PC-3 (cell line): ENCODE measurements around the gene FCSK. TPM values are rescaled to one million over a fixed set of nuclear protein-coding genes. Genes with fewer than 3 reads are reported as not detected.
A peak's percentile ranks its signal among the peaks of the same experiment; 100 is the strongest.

Experiments used
- ATAC-seq: fragments of 200-7000 bp; cut with Tn5 transposase; 2 replicates; pipeline ENCODE4 v1.9.1; 2020; ENCODE audit warnings: mild to moderate bottlenecking, moderate library complexity
- BruUV-seq: library from RNA; stranded (reverse); fragments of 400-500 nt; replicated peaks from 2 replicates; lab custom pipeline; 2021; lab: Mats Ljungman, UMichigan
- CTCF ChIA-PET: fragments of 300-600 bp; sonication (Branson Sonifier 250); formaldehyde crosslinking; loops from one replicate; lab custom pipeline; 2022; ENCODE audit warnings: antibody characterized with exemption; lab: Charles Lee
- POLR2A ChIA-PET: fragments of 300-600 bp; sonication (Branson Sonifier 250); formaldehyde crosslinking; loops from one replicate; lab custom pipeline; 2022; ENCODE audit warnings: antibody characterized with exemption; ENCODE audit not compliant: unreplicated experiment; lab: Charles Lee
- DNase-seq: peaks from one replicate; pipeline ENCODE4 v3.0.0-alpha.2; 2015
- H2AFZ ChIP-seq: fragments of 300-600 bp; sonication (generic); 2 replicates; pipeline ENCODE4 v1.6.0; 2016; ENCODE audit warnings: antibody characterized with exemption, low read length
- H3F3A ChIP-seq: fragments of 300-600 bp; sonication (generic); one replicate; pipeline ENCODE4 v1.6.0; 2017; ENCODE audit warnings: antibody characterized with exemption, low read length, control low read depth, mild to moderate bottlenecking; ENCODE audit not compliant: unreplicated experiment
- H3K27ac ChIP-seq: fragments of 300-600 bp; sonication (generic); 2 replicates; pipeline ENCODE4 v1.5.1; 2016; ENCODE audit warnings: mild to moderate bottlenecking, low read length
- H3K27me3 ChIP-seq: fragments of 300-600 bp; sonication (generic); 2 replicates; pipeline ENCODE4 v1.6.1; 2016; ENCODE audit warnings: low read length, mixed read lengths
- H3K36me3 ChIP-seq: fragments of 300-600 bp; sonication (generic); 2 replicates; pipeline ENCODE4 v1.6.1; 2016; ENCODE audit warnings: low read depth, mixed run types, low read length, mixed read lengths
- H3K4me1 ChIP-seq: fragments of 300-600 bp; sonication (generic); 2 replicates; pipeline ENCODE4 v1.5.1; 2016; ENCODE audit warnings: low read length; ENCODE audit not compliant: insufficient read depth
- H3K4me2 ChIP-seq: fragments of 300-600 bp; sonication (generic); 2 replicates; pipeline ENCODE4 v1.6.0; 2016; ENCODE audit warnings: low read length
- H3K4me3 ChIP-seq: fragments of 300-600 bp; sonication (generic); 2 replicates; pipeline ENCODE4 v1.5.1; 2016; ENCODE audit warnings: mild to moderate bottlenecking, low read length, mixed read lengths
- H3K79me2 ChIP-seq: fragments of 300-600 bp; sonication (generic); 2 replicates; pipeline ENCODE4 v1.6.1; 2017; ENCODE audit warnings: low read length, mixed read lengths
- H3K9ac ChIP-seq: fragments of 300-600 bp; sonication (generic); 2 replicates; pipeline ENCODE4 v1.6.0; 2016; ENCODE audit warnings: mild to moderate bottlenecking, low read length
- H3K9me2 ChIP-seq: fragments of 300-600 bp; sonication (generic); replicated peaks from 2 replicates; pipeline ENCODE4 v1.6.1; 2016; ENCODE audit warnings: mixed run types, low read length, mixed read lengths
- H3K9me3 ChIP-seq: fragments of 300-600 bp; sonication (generic); 2 replicates; pipeline ENCODE4 v1.6.1; 2016; ENCODE audit warnings: low read length, mixed read lengths
- H4K20me1 ChIP-seq: fragments of 300-600 bp; sonication (generic); 2 replicates; pipeline ENCODE4 v1.6.1; 2016; ENCODE audit warnings: low read length, mixed read lengths
- CTCF ChIP-seq: fragments of 300-600 bp; sonication (generic); conservative IDR thresholded peaks from 2 replicates; pipeline ENCODE4 v1.5.1; 2017; ENCODE audit warnings: antibody characterized with exemption, low read depth, mild to moderate bottlenecking, low read length
- EZH2 ChIP-seq: fragments of 300-600 bp; sonication (generic); IDR thresholded peaks from one replicate; pipeline ENCODE4 v1.6.1; 2017; ENCODE audit warnings: antibody characterized with exemption, mild to moderate bottlenecking, low read length; ENCODE audit not compliant: unreplicated experiment
- EZH2phosphoT487 ChIP-seq: fragments of 300-600 bp; sonication (generic); IDR thresholded peaks from 2 replicates; pipeline ENCODE4 v1.6.1; 2018; ENCODE audit warnings: mild to moderate bottlenecking, antibody characterized with exemption, low read length, borderline replicate concordance
- intact Hi-C: fragments of 100-400 bp; cut with micrococcal nuclease; formaldehyde crosslinking; loops from 2 replicates; pipeline ENCODE4 v1.9.0; 2023
- total RNA-seq: library from RNA; depleted of rRNA; stranded (reverse); fragments of >200 nt; gene quantifications from 2 replicates; pipeline ENCODE4 v1.2.3, GENCODE V29; 2014

Gene FCSK
- total RNA-seq, 1 experiment from 2014 or later: 11.7 TPM

GRCh38 chr16:70470141-70470926, 15.9 kb downstream of the FCSK start:
- Histone ChIP-seq H4K20me1 (no peaks in the 10 kb centered on the region), H3K9me3 (no peaks in the 10 kb centered on the region), H2AFZ (no peak overlapping the region), H3K79me2 (no peaks in the 10 kb centered on the region), H3K27me3 (no peaks in the 10 kb centered on the region), H3K9me2 (no peaks in the 10 kb centered on the region), H3K36me3 (no peaks in the 10 kb centered on the region), H3F3A (no peaks in the 10 kb centered on the region), H3K4me3 (no peak overlapping the region), H3K9ac (no peak overlapping the region), H3K27ac (no peak overlapping the region), H3K4me2 (no peak overlapping the region), H3K4me1 (0 out of 2 replicates have a peak, but pooled peaks cover 3% of the 10 kb centered on the region)
- POLR2A ChIA-PET: no interaction called here
- CTCF ChIA-PET: interaction anchor here (0.8 to 1.6 kb wide), 2 partner anchors 89 to 90 kb away, joined by 5 to 6 read pairs; no protein-coding TSS in a partner anchor
- no peak for TF ChIP-seq CTCF
- TF ChIP-seq EZH2: no peak
- no peak for TF ChIP-seq EZH2phosphoT487
- no peak for ATAC-seq
- no peak for DNase-seq
- intact Hi-C loops: no loop called here
- BruUV-seq: no TSS peak

- ChIA-PET CTCF (interaction anchor here (1.6 kb wide), 1 partner anchor 90 kb away, joined by 6 read pairs; no protein-coding TSS in a partner anchor), POLR2A (no interaction called here)
- ATAC-seq: peak; percentile 67
- peak; percentile 12 for DNase-seq
- Histone ChIP-seq H3K4me3 (no peak overlapping the region), H4K20me1 (no peaks in the 10 kb centered on the region), H3K79me2 (no peaks in the 10 kb centered on the region), H3K27me3 (no peaks in the 10 kb centered on the region), H2AFZ (no peak overlapping the region), H3K4me2 (no peak overlapping the region), H3K9me2 (no peaks in the 10 kb centered on the region), H3F3A (no peaks in the 10 kb centered on the region), H3K27ac (no peak overlapping the region), H3K36me3 (no peaks in the 10 kb centered on the region), H3K9ac (no peak overlapping the region), H3K9me3 (no peaks in the 10 kb centered on the region), H3K4me1 (peaks cover 9% of the 10 kb centered on the region; the same call in 1 of the 2 replicates)
- TF ChIP-seq CTCF (peak; percentile 50), EZH2phosphoT487 (no peak)
- BruUV-seq: no TSS peak
- intact Hi-C loops: no loop called here
These were observed 16.5 kb downstream of the FCSK start for GRCh38 chr16:70470927-70471341.
